GM12865 (cell line): ENCODE measurements around the gene SORCS2.

Experiments
- DNase-seq: peaks from one replicate; pipeline ENCODE4 v3.0.0; 2010; ENCODE audit warnings: low read depth
- H3K4me3 ChIP-seq: 2 replicates; pipeline ENCODE4 v1.5.1; 2011; ENCODE audit warnings: mild to moderate bottlenecking, low read depth, low read length, control low read depth
- TF ChIP-seq, protein P1 (sequence below): IDR thresholded peaks from 2 replicates; pipeline ENCODE4 v1.5.1; 2011; ENCODE audit warnings: low read length, control low read depth, low read depth, inconsistent platforms; ENCODE audit not compliant: insufficient read depth; ENCODE audit errors: missing control alignments

The SORCS2 gene

DNA sequence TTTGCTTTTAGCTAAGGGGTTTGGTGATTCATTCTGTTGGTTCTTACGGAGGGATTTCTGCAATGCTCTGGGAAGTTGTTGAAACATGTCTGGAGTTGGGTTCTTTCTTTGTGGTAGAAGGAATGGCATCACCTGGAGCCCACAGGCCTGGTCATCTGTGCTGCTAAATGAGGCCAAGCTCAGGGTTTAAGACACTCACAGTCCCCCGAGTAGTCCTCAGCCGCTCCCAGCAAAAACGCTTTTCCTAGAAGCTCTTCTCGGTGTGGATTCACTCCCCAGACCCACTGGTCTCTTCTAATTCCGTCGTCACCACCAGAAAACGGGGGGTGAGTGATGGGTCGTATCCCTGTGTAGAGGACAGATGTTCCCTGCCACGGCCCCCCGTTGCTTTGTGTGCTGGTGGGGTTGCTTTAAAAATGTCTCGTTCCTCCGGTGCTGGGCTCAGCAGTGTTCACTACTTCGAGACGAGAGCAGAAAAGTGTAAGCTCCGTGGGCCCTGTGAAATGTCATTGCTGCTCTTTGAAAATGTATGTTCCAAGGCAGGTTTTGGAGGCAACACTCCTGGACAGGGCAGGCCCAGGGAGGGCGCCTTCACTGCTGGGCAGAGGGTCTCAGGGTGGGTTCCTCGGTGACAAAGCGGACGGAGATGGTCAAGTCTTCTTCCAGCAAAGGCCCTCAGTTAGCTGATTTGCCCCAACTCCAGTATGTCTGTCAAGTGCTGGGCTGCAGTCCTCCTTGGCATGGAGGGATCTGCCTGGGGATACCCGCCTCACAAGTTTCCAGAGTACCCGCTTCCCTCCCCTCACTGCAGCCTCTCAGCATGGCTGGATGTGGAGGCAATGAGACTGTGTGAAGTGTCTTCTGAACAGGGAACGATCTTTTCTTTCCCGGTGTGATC is 205.1 kb downstream of the SORCS2 start:
- no peak for DNase-seq
- TF ChIP-seq, protein P1, sequence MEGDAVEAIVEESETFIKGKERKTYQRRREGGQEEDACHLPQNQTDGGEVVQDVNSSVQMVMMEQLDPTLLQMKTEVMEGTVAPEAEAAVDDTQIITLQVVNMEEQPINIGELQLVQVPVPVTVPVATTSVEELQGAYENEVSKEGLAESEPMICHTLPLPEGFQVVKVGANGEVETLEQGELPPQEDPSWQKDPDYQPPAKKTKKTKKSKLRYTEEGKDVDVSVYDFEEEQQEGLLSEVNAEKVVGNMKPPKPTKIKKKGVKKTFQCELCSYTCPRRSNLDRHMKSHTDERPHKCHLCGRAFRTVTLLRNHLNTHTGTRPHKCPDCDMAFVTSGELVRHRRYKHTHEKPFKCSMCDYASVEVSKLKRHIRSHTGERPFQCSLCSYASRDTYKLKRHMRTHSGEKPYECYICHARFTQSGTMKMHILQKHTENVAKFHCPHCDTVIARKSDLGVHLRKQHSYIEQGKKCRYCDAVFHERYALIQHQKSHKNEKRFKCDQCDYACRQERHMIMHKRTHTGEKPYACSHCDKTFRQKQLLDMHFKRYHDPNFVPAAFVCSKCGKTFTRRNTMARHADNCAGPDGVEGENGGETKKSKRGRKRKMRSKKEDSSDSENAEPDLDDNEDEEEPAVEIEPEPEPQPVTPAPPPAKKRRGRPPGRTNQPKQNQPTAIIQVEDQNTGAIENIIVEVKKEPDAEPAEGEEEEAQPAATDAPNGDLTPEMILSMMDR: no peak
- H3K4me3 ChIP-seq: no peak overlapping the region

DNA sequence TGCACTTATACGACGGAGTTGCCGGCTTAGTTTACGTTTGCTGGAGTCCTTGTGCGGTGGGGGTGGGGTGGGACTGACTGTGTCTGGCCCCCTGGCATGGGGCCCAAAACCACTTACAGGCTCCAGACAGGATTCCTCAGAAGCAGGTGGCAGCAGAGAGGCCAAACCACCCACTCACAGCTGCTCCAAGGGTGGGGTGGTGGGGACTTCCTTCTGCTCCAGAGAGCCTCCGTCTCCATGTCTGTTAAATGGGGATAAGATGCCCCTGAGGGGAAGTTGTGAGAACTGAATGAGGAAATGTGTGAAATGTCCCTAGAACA is 205.7 kb downstream of the SORCS2 start:
- no peak overlapping the region for H3K4me3 ChIP-seq
- no peak for DNase-seq
- TF ChIP-seq, protein P1: no peak

DNA sequence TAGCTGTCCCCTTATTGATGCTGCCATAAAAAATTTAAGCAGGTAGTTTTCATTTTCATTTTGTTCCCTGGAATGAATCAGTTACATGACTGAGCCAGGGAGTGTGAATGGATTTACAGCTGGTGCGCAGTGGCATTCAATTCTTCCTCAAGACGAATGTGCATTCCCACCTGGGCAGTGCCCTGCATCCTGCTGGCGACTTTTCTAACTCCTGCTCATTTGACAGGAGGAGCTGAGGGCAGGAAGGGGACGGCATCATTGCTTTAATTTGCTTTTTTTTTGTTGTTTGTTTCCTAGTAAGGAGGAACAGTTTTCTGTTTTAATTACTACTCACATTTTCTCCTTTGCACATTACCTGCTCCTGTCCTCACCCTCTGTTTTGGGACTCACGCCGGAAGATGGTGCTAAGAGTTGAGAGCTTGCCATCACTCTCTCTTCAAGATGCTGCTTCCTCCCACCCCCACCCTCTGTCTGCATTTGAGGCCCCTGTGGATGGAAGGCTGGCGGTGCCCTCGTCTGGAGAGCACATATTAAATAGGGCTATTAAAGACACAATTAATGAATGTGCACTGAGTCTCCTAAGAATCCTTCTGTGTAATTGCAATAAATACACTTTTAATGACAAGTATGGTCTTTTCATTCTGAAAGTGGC is 206.6 kb downstream of the SORCS2 start:
- H3K4me3 ChIP-seq: no peak overlapping the region
- TF ChIP-seq, protein P1: no peak
- DNase-seq: no peak

DNA sequence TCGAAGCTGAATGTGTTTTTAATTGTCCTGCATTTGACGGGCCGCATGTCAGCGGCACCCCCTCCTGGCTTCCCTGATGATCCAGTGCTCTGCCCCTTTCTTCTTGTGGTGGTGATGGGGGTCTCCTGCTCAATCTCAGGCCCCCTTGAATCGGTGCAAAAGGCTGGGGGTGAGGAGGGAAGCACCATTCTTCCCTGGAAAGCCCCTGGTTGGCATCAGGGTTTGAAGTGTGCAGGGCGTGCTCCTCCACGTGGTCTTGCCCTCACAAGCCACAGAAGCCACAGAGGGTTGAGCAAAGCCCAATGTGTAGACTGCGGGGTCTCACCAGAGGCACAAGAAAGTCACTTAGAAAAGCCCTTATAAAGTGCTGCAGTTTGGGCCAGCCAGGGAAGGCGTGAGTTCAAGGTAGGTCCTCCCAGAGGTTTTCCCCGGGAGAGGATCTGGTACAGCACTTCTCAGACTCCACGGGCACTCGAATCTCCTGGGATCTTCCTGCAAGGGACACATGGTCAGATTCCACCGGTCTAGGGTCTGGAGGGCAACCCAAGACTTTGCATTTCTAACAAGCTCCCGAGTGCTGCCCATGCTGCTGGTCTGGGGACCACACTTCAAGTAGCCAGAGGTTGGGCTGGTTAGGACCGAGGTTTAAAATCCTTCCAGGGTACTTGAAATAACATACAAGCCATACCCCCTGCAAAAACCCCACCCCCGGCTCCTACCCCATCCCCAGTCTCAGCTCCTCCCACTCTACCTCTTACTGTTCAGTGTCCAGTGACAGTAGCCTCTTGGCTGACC is 207.3 kb downstream of the SORCS2 start:
- TF ChIP-seq, protein P1: no peak
- DNase-seq: no peak
- no peak overlapping the region for H3K4me3 ChIP-seq

GRCh38 chr4:7400671-7401298 is 208.4 kb downstream of the SORCS2 start:
- TF ChIP-seq, protein P1: no peak
- no peak for DNase-seq
- no peak overlapping the region for H3K4me3 ChIP-seq

DNA sequence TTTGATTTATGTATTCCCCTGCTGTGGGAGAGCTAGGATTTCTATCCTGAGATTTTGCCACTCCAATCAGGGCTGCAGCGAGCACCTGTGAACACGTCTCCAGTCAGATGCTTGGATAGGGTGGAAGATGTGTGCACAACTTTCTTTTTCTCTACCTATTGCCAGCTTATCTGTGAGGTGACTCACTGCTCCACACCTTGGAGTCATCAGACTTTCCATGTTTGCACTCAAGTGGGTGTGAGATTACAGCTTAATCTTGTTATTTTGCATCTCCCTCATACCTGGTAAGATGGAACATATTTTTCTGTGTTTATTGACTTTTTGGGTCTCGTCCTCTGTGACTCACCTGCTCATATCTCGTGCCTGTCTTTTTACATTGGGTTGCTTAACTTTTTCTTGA is 210.2 kb downstream of the SORCS2 start:
- TF ChIP-seq, protein P1: no peak
- DNase-seq: no peak
- H3K4me3 ChIP-seq: no peak overlapping the region
